SK-N-SH (cell line): ENCODE results near the gene GRIPAP1. TPM values are rescaled to one million over a fixed set of nuclear protein-coding genes. Genes with fewer than 3 reads are reported as not detected.

Source experiments
- CTCF ChIA-PET: fragments of 300-600, 350-600 bp; formaldehyde crosslinking; extraction: SDS; loops from one replicate; lab custom pipeline; 2021; lab: Yijun Ruan, JAX
- POLR2A ChIA-PET: fragments of 350-600 bp; sonication (Branson Sonifier 250); formaldehyde crosslinking; extraction: SDS; loops from one replicate; lab custom pipeline; 2020; ENCODE audit warnings: antibody characterized with exemption, inconsistent platforms; lab: Yijun Ruan, JAX
- DNase-seq: peaks from one replicate; pipeline ENCODE4 v3.0.0; 2012
- H2AFZ ChIP-seq: fragments of 200-600 bp; sonication (generic); 2 replicates; pipeline ENCODE4 v1.8.1; 2016; ENCODE audit warnings: antibody characterized with exemption, mild to moderate bottlenecking, low read depth
- H3F3A ChIP-seq: fragments of 200-600 bp; sonication (generic); replicated peaks from 2 replicates; pipeline ENCODE3; 2016; ENCODE audit warnings: antibody characterized with exemption, mild to moderate bottlenecking; ENCODE audit not compliant: insufficient read depth
- H3K27ac ChIP-seq, 2 experiments: fragments of 200-500 bp in 1 of 2; fragments of 200-600 bp in 1 of 2; sonication (Bioruptor generic) in 1 of 2; sonication (generic), shearing (Covaris generic) in 1 of 2; 2 replicates each; pipeline versions ENCODE4 v1.5.1 to v1.6.1; 2014 to 2016; ENCODE audit warnings: low read depth in 2 of 2, inconsistent platforms in 1 of 2, low read length in 1 of 2, mild to moderate bottlenecking in 1 of 2, mixed read lengths in 1 of 2
- H3K27me3 ChIP-seq: fragments of 200-600 bp; sonication (generic), shearing (Covaris generic); 2 replicates; pipeline ENCODE4 v1.6.1; 2016; ENCODE audit warnings: mixed run types; ENCODE audit not compliant: insufficient read depth
- H3K36me3 ChIP-seq, 2 experiments: fragments of 200-500 bp in 1 of 2; fragments of 200-600 bp in 1 of 2; sonication (Bioruptor generic) in 1 of 2; sonication (generic) in 1 of 2; replicated peaks in 1 of 2; 2 replicates each; pipeline versions ENCODE3 to v1.5.1; 2014 to 2016; ENCODE audit warnings: low read length in 1 of 2, mild to moderate bottlenecking in 1 of 2; ENCODE audit not compliant: insufficient read depth in 2 of 2, control insufficient read depth in 1 of 2
- H3K4me1 ChIP-seq, 2 experiments: fragments of 200-500 bp in 1 of 2; fragments of 200-600 bp in 1 of 2; sonication (Bioruptor generic) in 1 of 2; sonication (generic), shearing (Covaris generic) in 1 of 2; 2 replicates each; pipeline versions ENCODE4 v1.5.1 to v1.6.1; 2014 to 2016; ENCODE audit warnings: low read depth in 1 of 2, low read length in 1 of 2, mixed run types in 1 of 2; ENCODE audit not compliant: insufficient read depth in 2 of 2, control insufficient read depth in 1 of 2
- H3K4me2 ChIP-seq: fragments of 200-600 bp; sonication (generic), shearing (Covaris generic); 2 replicates; pipeline ENCODE4 v1.6.1; 2017; ENCODE audit warnings: mixed run types
- H3K4me3 ChIP-seq, 2 experiments: fragments of 200-500 bp in 1 of 2; fragments of 200-600 bp in 1 of 2; sonication (Bioruptor generic) in 1 of 2; sonication (generic), shearing (Covaris generic) in 1 of 2; 2 replicates each; pipeline versions ENCODE4 v1.5.1 to v1.8.1; 2014 to 2016; ENCODE audit warnings: low read depth in 2 of 2, inconsistent platforms in 1 of 2, low read length in 1 of 2, mild to moderate bottlenecking in 1 of 2, mixed read lengths in 1 of 2, moderate library complexity in 1 of 2
- H3K79me2 ChIP-seq: fragments of 200-600 bp; sonication (generic); 2 replicates; pipeline ENCODE4 v1.8.1; 2017; ENCODE audit warnings: mild to moderate bottlenecking; ENCODE audit not compliant: insufficient read depth
- H3K9ac ChIP-seq: fragments of 200-600 bp; sonication (generic); 2 replicates; pipeline ENCODE4 v1.6.1; 2017; ENCODE audit warnings: mixed run types
- H3K9me2 ChIP-seq: fragments of 200-600 bp; sonication (generic); 2 replicates; pipeline ENCODE4 v1.6.1; 2017; ENCODE audit warnings: mixed run types
- H3K9me3 ChIP-seq: fragments of 200-600 bp; sonication (generic); 2 replicates; pipeline ENCODE4 v1.6.1; 2017; ENCODE audit warnings: mixed run types, mild to moderate bottlenecking, moderate library complexity
- H4K20me1 ChIP-seq: fragments of 200-600 bp; sonication (generic); 2 replicates; pipeline ENCODE4 v1.6.1; 2017; ENCODE audit warnings: mild to moderate bottlenecking, mixed run types; ENCODE audit not compliant: insufficient read depth
- CTCF ChIP-seq: fragments of 200-600 bp; sonication (generic); IDR thresholded peaks from 2 replicates; pipeline ENCODE4 v1.6.1; 2017; ENCODE audit warnings: antibody characterized with exemption, mild to moderate bottlenecking, moderate library complexity
- ELF1 ChIP-seq: IDR thresholded peaks from 2 replicates; pipeline ENCODE4 v1.4.0; 2012
- EP300 ChIP-seq, 2 experiments: IDR thresholded peaks; 2 replicates each; pipeline versions ENCODE4 v1.4.0 to v1.6.1; 2012; ENCODE audit warnings: borderline replicate concordance in 1 of 2, low read depth in 1 of 2, low read length in 1 of 2
- FOXJ3 ChIP-seq: sonication (generic); formaldehyde crosslinking; IDR thresholded peaks from 2 replicates; pipeline ENCODE4 v1.5.1; 2020; ENCODE audit warnings: mild to moderate bottlenecking, missing genetic modification reagents
- GABPA ChIP-seq: IDR thresholded peaks from 2 replicates; pipeline ENCODE4 v1.4.0; 2012; ENCODE audit warnings: low read depth, mild to moderate bottlenecking
- GATA2 ChIP-seq: sonication (generic); formaldehyde crosslinking; IDR thresholded peaks from 2 replicates; pipeline ENCODE4 v1.5.0; 2020; ENCODE audit warnings: mild to moderate bottlenecking, missing genetic modification reagents
- MAX ChIP-seq: IDR thresholded peaks from 2 replicates; pipeline ENCODE4 v1.4.0; 2012; ENCODE audit warnings: low read depth
- NFIC ChIP-seq: IDR thresholded peaks from 2 replicates; pipeline ENCODE4 v1.4.0; 2012; ENCODE audit warnings: borderline replicate concordance
- NRF1 ChIP-seq: IDR thresholded peaks from 2 replicates; pipeline ENCODE4 v1.6.1; 2012; ENCODE audit warnings: low read depth, mild to moderate bottlenecking, low read length
- POLR2AphosphoS5 ChIP-seq: IDR thresholded peaks from 2 replicates; pipeline ENCODE4 v1.6.1; 2012; ENCODE audit warnings: low read depth, low read length
- RCOR1 ChIP-seq: fragments of 150-350 bp; IDR thresholded peaks from 2 replicates; pipeline ENCODE4 v1.6.1; 2017; ENCODE audit warnings: antibody characterized with exemption, low read length
- SMC3 ChIP-seq: IDR thresholded peaks from 2 replicates; pipeline ENCODE4 v1.6.1; 2012; ENCODE audit warnings: low read depth, low read length, improper control_type of control experiment
- TCF12 ChIP-seq: IDR thresholded peaks from 2 replicates; pipeline ENCODE4 v1.4.0; 2012
- USF2 ChIP-seq: fragments of 150-350 bp; IDR thresholded peaks from 2 replicates; pipeline ENCODE4 v1.6.1; 2017; ENCODE audit warnings: antibody characterized with exemption, low read length, low read depth, borderline replicate concordance
- whole genome bisulfite sequencing: methylation state at CpG from one replicate; pipeline ENCODE4 v1.1.6; 2017; ENCODE audit warnings: low lambda C conversion rate; 5-methylcytosine and 5-hydroxymethylcytosine counted together
- polyA plus RNA-seq, 3 experiments: library from polyadenylated mRNA; depleted of rRNA; stranded (reverse); fragments of >200 nt; gene quantifications; 2 replicates each; pipeline ENCODE4 v1.2.3, GENCODE V29; 2012
- TF ChIP-seq, protein P1 (sequence below): IDR thresholded peaks from 2 replicates; pipeline ENCODE4 v1.4.0; 2012; ENCODE audit warnings: low read depth, borderline replicate concordance
- TF ChIP-seq, protein P2 (sequence below): IDR thresholded peaks from 2 replicates; pipeline ENCODE4 v1.4.0; 2012; ENCODE audit warnings: low read depth, borderline replicate concordance

The GRIPAP1 gene
- polyA plus RNA-seq, 1 of the 3 experiments (the other 2 are of a cell fraction): 63.6 TPM

GRCh38 chrX:49019599-49020249 is 17.7 kb upstream of the GRIPAP1 start:
- no peaks in the 10 kb centered on the region for H3K79me2 ChIP-seq
- H4K20me1 ChIP-seq: no peaks in the 10 kb centered on the region
- TF ChIP-seq POLR2AphosphoS5 (no peak), GABPA (no peak), RCOR1 (no peak), MAX (no peak), ELF1 (no peak)
- TF ChIP-seq, all 33 proteins: peak for 0
- H3K4me2 ChIP-seq: no peak overlapping the region
- H3K4me3 ChIP-seq: no peak overlapping the region
- H3K36me3 ChIP-seq: no peaks in the 10 kb centered on the region
- ChIA-PET CTCF (no interaction called here), POLR2A (no interaction called here)
- H3K4me1 ChIP-seq: no peaks in the 10 kb centered on the region
- H3F3A ChIP-seq: peaks cover 4% of the 10 kb centered on the region
- no peaks in the 10 kb centered on the region for H3K9me3 ChIP-seq
- no peak for DNase-seq
- H3K9ac ChIP-seq: no peak overlapping the region
- WGBS: 34% methylated on average over 7 of the region's 7 CpGs
- no peak overlapping the region for H3K27ac ChIP-seq
- no peaks in the 10 kb centered on the region for H3K9me2 ChIP-seq
- H2AFZ ChIP-seq: no peak overlapping the region
- peaks cover 26% of the 10 kb centered on the region; the same call in 1 of the 2 replicates for H3K27me3 ChIP-seq

GRCh38 chrX:49019050-49019449 is 17.0 kb upstream of the GRIPAP1 start:
- H3K4me2 ChIP-seq: no peak overlapping the region
- no peak overlapping the region for H2AFZ ChIP-seq
- no peak overlapping the region for H3K9ac ChIP-seq
- peaks cover 4% of the 10 kb centered on the region for H3F3A ChIP-seq
- H4K20me1 ChIP-seq: no peaks in the 10 kb centered on the region
- POLR2A ChIA-PET: no interaction called here
- WGBS: 50% methylated on average over 2 of the region's 2 CpGs
- no peak for DNase-seq
- no peaks in the 10 kb centered on the region for H3K79me2 ChIP-seq
- no peaks in the 10 kb centered on the region for H3K9me3 ChIP-seq
- H3K9me2 ChIP-seq: no peaks in the 10 kb centered on the region
- H3K36me3 ChIP-seq: no peaks in the 10 kb centered on the region
- H3K4me3 ChIP-seq: no peak overlapping the region
- H3K4me1 ChIP-seq: no peaks in the 10 kb centered on the region
- no peak for TF ChIP-seq ELF1
- H3K27me3 ChIP-seq: peaks cover 26% of the 10 kb centered on the region; the same call in 1 of the 2 replicates
- H3K27ac ChIP-seq: no peak overlapping the region
- CTCF ChIA-PET: no interaction called here

- TF ChIP-seq USF2: no peak
- TF ChIP-seq GATA2: no peak
- no peak for TF ChIP-seq POLR2AphosphoS5
- TF ChIP-seq RCOR1: no peak
- TF ChIP-seq, protein P1, sequence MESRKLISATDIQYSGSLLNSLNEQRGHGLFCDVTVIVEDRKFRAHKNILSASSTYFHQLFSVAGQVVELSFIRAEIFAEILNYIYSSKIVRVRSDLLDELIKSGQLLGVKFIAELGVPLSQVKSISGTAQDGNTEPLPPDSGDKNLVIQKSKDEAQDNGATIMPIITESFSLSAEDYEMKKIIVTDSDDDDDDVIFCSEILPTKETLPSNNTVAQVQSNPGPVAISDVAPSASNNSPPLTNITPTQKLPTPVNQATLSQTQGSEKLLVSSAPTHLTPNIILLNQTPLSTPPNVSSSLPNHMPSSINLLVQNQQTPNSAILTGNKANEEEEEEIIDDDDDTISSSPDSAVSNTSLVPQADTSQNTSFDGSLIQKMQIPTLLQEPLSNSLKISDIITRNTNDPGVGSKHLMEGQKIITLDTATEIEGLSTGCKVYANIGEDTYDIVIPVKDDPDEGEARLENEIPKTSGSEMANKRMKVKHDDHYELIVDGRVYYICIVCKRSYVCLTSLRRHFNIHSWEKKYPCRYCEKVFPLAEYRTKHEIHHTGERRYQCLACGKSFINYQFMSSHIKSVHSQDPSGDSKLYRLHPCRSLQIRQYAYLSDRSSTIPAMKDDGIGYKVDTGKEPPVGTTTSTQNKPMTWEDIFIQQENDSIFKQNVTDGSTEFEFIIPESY: no peak
- no peak for TF ChIP-seq CTCF
- no peak for TF ChIP-seq SMC3
- TF ChIP-seq ELF1: no peak
- no peak for TF ChIP-seq TCF12
- TF ChIP-seq NRF1: no peak
- TF ChIP-seq FOXJ3 (CRISPR knock-in tag): no peak
- no peak for TF ChIP-seq NFIC
- no peak for TF ChIP-seq EP300 (IDR thresholded peaks at IDR 0.05; ENCODE audit: borderline replicate concordance in 1 of 2, low read depth in 1 of 2, low read length in 1 of 2)
- TF ChIP-seq, protein P2, sequence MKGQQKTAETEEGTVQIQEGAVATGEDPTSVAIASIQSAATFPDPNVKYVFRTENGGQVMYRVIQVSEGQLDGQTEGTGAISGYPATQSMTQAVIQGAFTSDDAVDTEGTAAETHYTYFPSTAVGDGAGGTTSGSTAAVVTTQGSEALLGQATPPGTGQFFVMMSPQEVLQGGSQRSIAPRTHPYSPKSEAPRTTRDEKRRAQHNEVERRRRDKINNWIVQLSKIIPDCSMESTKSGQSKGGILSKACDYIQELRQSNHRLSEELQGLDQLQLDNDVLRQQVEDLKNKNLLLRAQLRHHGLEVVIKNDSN: no peak
- POLR2A ChIA-PET: no interaction called here
These were observed 1.6 kb upstream of the GRIPAP1 start for GRCh38 chrX:49003696-49004095.

More at GRCh38 chrX:49003696-49004095, 1.6 kb upstream of the GRIPAP1 start:
- DNase-seq: no peak
- Histone ChIP-seq H3K27me3 (no peaks in the 10 kb centered on the region; the same call in 1 of the 2 replicates), H2AFZ (peak overlapping the region; percentile 98; the same call in 1 of the 2 replicates), H3F3A (peaks cover 5% of the 10 kb centered on the region), H3K79me2 (peaks cover 17% of the 10 kb centered on the region; the same call in 1 of the 2 replicates), H3K4me1 (peaks cover 0 to 8% of the 10 kb centered on the region in 2 experiments; a peak in 2 of 4 replicates), H4K20me1 (no peaks in the 10 kb centered on the region), H3K4me2 (no peak overlapping the region), H3K36me3 (peaks cover 1 to 7% of the 10 kb centered on the region in 2 experiments), H3K4me3 (no peak overlapping the region), H3K9ac (no peak overlapping the region), H3K9me2 (no peaks in the 10 kb centered on the region), H3K27ac (no peak overlapping the region), H3K9me3 (no peaks in the 10 kb centered on the region)
- CTCF ChIA-PET: interaction anchor here (1.0 to 1.7 kb wide), 2 partner anchors 12 to 32 kb away, joined by 3 to 4 read pairs; partner anchors contain the start of gene KCND1
- 66% methylated on average over 5 of the region's 5 CpGs for WGBS
